A673 (cell line): ENCODE results near the gene PRKD1.
"Not testable (repeated sequence)": the region's sequence is repeated elsewhere in the genome, so short reads cannot be mapped to it uniquely, and the experiment has no call there.

Experiments used
- EZH2 ChIP-seq: fragments of 200-600 bp; sonication (generic); IDR thresholded peaks from 2 replicates; pipeline ENCODE4 v1.6.1; 2017; ENCODE audit warnings: borderline replicate concordance, low read depth, mild to moderate bottlenecking, mixed read lengths, antibody characterized with exemption, low read length; ENCODE audit not compliant: poor library complexity, severe bottlenecking
- TF ChIP-seq, protein P1 (sequence below): fragments of 300-800, 200-600 bp; sonication (generic); conservative IDR thresholded peaks from 2 replicates; pipeline ENCODE4 v1.5.1; 2017; ENCODE audit warnings: low read depth, mild to moderate bottlenecking, antibody characterized with exemption, low read length, moderate library complexity, mixed read lengths

DNA sequence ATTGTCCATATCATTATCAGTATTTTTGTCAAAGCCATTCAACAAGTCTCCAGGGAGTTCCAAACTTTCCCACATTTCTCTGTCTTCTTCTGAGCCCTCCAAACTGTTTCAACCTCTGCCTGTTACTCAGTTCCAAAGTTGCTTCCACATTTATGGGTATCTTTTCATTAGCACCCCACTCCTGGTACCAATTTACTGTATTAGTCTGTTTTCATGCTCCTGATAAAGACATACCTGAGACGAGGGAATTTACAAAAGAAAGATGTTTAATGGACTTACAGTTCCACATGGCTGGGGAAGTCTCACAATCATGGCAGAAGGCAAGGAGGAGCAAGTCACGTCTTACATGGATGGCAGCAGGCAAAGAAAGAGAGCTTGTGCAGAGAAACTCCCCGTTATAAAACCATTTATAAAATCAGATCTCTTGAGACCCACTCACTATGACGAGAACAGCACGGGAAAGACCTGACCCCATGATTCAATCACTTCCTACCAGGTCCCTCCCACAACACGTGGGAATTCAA is 87.2 kb downstream of the PRKD1 start:
- not testable (repeated sequence) for TF ChIP-seq EZH2
- TF ChIP-seq, protein P1, sequence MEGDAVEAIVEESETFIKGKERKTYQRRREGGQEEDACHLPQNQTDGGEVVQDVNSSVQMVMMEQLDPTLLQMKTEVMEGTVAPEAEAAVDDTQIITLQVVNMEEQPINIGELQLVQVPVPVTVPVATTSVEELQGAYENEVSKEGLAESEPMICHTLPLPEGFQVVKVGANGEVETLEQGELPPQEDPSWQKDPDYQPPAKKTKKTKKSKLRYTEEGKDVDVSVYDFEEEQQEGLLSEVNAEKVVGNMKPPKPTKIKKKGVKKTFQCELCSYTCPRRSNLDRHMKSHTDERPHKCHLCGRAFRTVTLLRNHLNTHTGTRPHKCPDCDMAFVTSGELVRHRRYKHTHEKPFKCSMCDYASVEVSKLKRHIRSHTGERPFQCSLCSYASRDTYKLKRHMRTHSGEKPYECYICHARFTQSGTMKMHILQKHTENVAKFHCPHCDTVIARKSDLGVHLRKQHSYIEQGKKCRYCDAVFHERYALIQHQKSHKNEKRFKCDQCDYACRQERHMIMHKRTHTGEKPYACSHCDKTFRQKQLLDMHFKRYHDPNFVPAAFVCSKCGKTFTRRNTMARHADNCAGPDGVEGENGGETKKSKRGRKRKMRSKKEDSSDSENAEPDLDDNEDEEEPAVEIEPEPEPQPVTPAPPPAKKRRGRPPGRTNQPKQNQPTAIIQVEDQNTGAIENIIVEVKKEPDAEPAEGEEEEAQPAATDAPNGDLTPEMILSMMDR, result not testable (repeated sequence)
